Measurements from ENCODE around the gene CD3G.

DNA sequence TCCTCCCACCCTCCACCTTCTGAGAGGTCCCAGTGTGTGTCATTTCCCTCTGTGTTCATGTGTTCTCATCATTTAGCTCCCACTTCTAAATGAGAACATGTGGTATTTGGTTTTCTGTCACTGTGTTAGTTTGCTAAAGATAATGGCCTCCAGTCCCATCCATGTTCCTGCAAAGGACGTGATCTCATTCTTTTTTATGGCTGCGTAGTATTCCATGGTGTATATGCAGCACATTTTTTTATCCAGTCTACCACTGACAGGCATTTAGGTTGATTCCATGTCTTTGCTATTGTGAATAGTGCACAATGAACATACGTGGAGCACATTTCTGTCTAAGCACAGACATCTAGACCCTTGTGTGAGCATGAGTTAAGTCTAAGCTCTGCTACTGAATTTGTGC is 33.9 kb upstream of the CD3G start:
- TF ChIP-seq, protein P1, sequence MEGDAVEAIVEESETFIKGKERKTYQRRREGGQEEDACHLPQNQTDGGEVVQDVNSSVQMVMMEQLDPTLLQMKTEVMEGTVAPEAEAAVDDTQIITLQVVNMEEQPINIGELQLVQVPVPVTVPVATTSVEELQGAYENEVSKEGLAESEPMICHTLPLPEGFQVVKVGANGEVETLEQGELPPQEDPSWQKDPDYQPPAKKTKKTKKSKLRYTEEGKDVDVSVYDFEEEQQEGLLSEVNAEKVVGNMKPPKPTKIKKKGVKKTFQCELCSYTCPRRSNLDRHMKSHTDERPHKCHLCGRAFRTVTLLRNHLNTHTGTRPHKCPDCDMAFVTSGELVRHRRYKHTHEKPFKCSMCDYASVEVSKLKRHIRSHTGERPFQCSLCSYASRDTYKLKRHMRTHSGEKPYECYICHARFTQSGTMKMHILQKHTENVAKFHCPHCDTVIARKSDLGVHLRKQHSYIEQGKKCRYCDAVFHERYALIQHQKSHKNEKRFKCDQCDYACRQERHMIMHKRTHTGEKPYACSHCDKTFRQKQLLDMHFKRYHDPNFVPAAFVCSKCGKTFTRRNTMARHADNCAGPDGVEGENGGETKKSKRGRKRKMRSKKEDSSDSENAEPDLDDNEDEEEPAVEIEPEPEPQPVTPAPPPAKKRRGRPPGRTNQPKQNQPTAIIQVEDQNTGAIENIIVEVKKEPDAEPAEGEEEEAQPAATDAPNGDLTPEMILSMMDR (conservative IDR thresholded peaks at IDR 0.05) = no peak
- no peak for TF ChIP-seq ZFX (IDR thresholded peaks at IDR 0.05)
